GM23338 (cell line): ENCODE measurements around the gene MTCL1. TPM values are rescaled to one million over a fixed set of nuclear protein-coding genes. Genes with fewer than 3 reads are reported as not detected.

ENCODE experiments used
- ATAC-seq: fragments of 200-7000 bp; cut with Tn5 transposase; 3 replicates; pipeline ENCODE4 v1.9.1; 2020
- DNase-seq: peaks from one replicate; pipeline ENCODE4 v3.0.0-alpha.2; 2015; ENCODE audit warnings: low spot score
- H2AFZ ChIP-seq: fragments of 200-600 bp; sonication (generic); 2 replicates; pipeline ENCODE4 v1.8.0; 2016; ENCODE audit warnings: antibody characterized with exemption, mild to moderate bottlenecking, moderate library complexity
- H3F3A ChIP-seq: fragments of 200-600 bp; sonication (generic); replicated peaks from 2 replicates; pipeline ENCODE4 v1.8.0; 2017; ENCODE audit warnings: antibody characterized with exemption, mixed run types, low read depth
- H3K27ac ChIP-seq: fragments of 200-600 bp; sonication (generic); 2 replicates; pipeline ENCODE4 v1.6.1; 2016; ENCODE audit warnings: low read depth
- H3K27me3 ChIP-seq: fragments of 200-600 bp; sonication (generic); 2 replicates; pipeline ENCODE4 v1.8.0; 2016; ENCODE audit warnings: mild to moderate bottlenecking, mixed run types, moderate library complexity; ENCODE audit not compliant: insufficient read depth
- H3K36me3 ChIP-seq: fragments of 200-600 bp; sonication (generic); 2 replicates; pipeline ENCODE4 v1.8.0; 2016; ENCODE audit warnings: mild to moderate bottlenecking; ENCODE audit not compliant: insufficient read depth
- H3K4me1 ChIP-seq: fragments of 200-600 bp; sonication (generic); 2 replicates; pipeline ENCODE4 v1.8.0; 2016; ENCODE audit warnings: mild to moderate bottlenecking, moderate library complexity; ENCODE audit not compliant: insufficient read depth
- H3K4me2 ChIP-seq: fragments of 200-600 bp; sonication (generic); 2 replicates; pipeline ENCODE4 v1.7.1; 2017; ENCODE audit warnings: mixed run types
- H3K4me3 ChIP-seq: fragments of 200-600 bp; sonication (generic); 2 replicates; pipeline ENCODE4 v1.6.1; 2016; ENCODE audit warnings: mixed run types
- H3K79me2 ChIP-seq: fragments of 200-600 bp; sonication (generic); replicated peaks from 2 replicates; pipeline ENCODE4 v1.8.0; 2017; ENCODE audit warnings: mild to moderate bottlenecking; ENCODE audit not compliant: insufficient read depth
- H3K9me2 ChIP-seq: fragments of 200-600 bp; sonication (generic); 2 replicates; pipeline ENCODE4 v1.8.0; 2017; ENCODE audit not compliant: insufficient read depth
- H4K20me1 ChIP-seq: fragments of 200-600 bp; sonication (generic); replicated peaks from 2 replicates; pipeline ENCODE4 v1.8.0; 2017; ENCODE audit warnings: mild to moderate bottlenecking; ENCODE audit not compliant: insufficient read depth
- H3K27ac Mint-ChIP-seq: 2 replicates; pipeline ENCODE4 v1.8.0; 2020; ENCODE audit warnings: inconsistent platforms, mild to moderate bottlenecking, moderate library complexity, mixed read lengths
- H3K27me3 Mint-ChIP-seq: 3 replicates; pipeline ENCODE4 v1.8.0; 2022; ENCODE audit warnings: low read depth, mild to moderate bottlenecking, moderate library complexity, mixed read lengths, inconsistent platforms; ENCODE audit not compliant: insufficient read depth, poor library complexity
- H3K36me3 Mint-ChIP-seq: 3 replicates; pipeline ENCODE4 v1.8.0; 2021; ENCODE audit warnings: low read depth, mild to moderate bottlenecking, inconsistent platforms, moderate library complexity, mixed read lengths
- H3K4me1 Mint-ChIP-seq: 3 replicates; pipeline ENCODE4 v1.8.0; 2020; ENCODE audit warnings: mild to moderate bottlenecking, inconsistent platforms, mixed read lengths
- H3K4me3 Mint-ChIP-seq: 3 replicates; pipeline ENCODE4 v1.8.0; 2021; ENCODE audit warnings: moderate library complexity, mild to moderate bottlenecking, inconsistent platforms, mixed read lengths
- H3K9me3 Mint-ChIP-seq: 3 replicates; pipeline ENCODE4 v1.8.0; 2020; ENCODE audit warnings: moderate library complexity, mild to moderate bottlenecking, inconsistent platforms, mixed read lengths
- CREB1 ChIP-seq: fragments of 250-450 bp; sonication (Bioruptor Pico); IDR thresholded peaks from 2 replicates; pipeline ENCODE4 v1.5.0; 2020; ENCODE audit warnings: low read depth, mild to moderate bottlenecking, moderate library complexity
- EZH2phosphoT487 ChIP-seq: fragments of 200-600 bp; sonication (generic); IDR thresholded peaks from one replicate; pipeline ENCODE4 v1.8.1; 2018; ENCODE audit warnings: antibody characterized with exemption; ENCODE audit not compliant: unreplicated experiment
- JUNB ChIP-seq: IDR thresholded peaks from one replicate; pipeline ENCODE4 v1.6.1; 2016; ENCODE audit warnings: antibody characterized with exemption; ENCODE audit not compliant: unreplicated experiment
- POLR2AphosphoS5 ChIP-seq: IDR thresholded peaks from 2 replicates; pipeline ENCODE4 v1.6.1; 2016; ENCODE audit warnings: antibody characterized with exemption, low read depth
- STAT1 ChIP-seq: IDR thresholded peaks from one replicate; pipeline ENCODE4 v1.6.1; 2016; ENCODE audit warnings: antibody characterized with exemption; ENCODE audit not compliant: unreplicated experiment
- ZNF114 ChIP-seq: fragments of 250-450 bp; sonication (Bioruptor Pico); IDR thresholded peaks from 2 replicates; pipeline ENCODE4 v1.5.0; 2020; ENCODE audit warnings: mild to moderate bottlenecking, moderate library complexity
- ZNF331 ChIP-seq: fragments of 250-450 bp; sonication (Bioruptor Pico); IDR thresholded peaks from 2 replicates; pipeline ENCODE4 v1.5.0; 2020; ENCODE audit warnings: low read depth, mild to moderate bottlenecking, moderate library complexity
- polyA plus RNA-seq: library from polyadenylated mRNA; unstranded; fragments of >200 nt; fragmentation: Nextera tagmentation; extraction: Ambion mirVana; gene quantifications from 2 replicates; pipeline ENCODE4 v1.2.1, GENCODE V29; 2016
- total RNA-seq: library from RNA; depleted of rRNA; stranded (reverse); fragments of >200 nt; shearing (Covaris generic); gene quantifications from 2 replicates; pipeline ENCODE4 v1.2.3, GENCODE V29; 2014
- TF ChIP-seq, protein P1 (sequence below): IDR thresholded peaks from one replicate; pipeline ENCODE4 v1.6.1; 2018; ENCODE audit warnings: antibody characterized with exemption; ENCODE audit not compliant: unreplicated experiment
- TF ChIP-seq, protein P2 (sequence below): IDR thresholded peaks from 2 replicates; pipeline ENCODE4 v1.6.1; 2016; ENCODE audit warnings: antibody characterized with exemption
- TF ChIP-seq, protein P3 (sequence below), 2 experiments: fragments of 200-600 bp in 1 of 2; sonication (generic) in 1 of 2; conservative IDR thresholded peaks; 2 replicates each; pipeline versions ENCODE4 v1.5.1 to v1.6.1; 2016 to 2017; ENCODE audit warnings: antibody characterized with exemption in 2 of 2, low read depth in 2 of 2, mild to moderate bottlenecking in 2 of 2, moderate library complexity in 1 of 2
- TF ChIP-seq, protein P4 (sequence below): fragments of 250-450 bp; sonication (Bioruptor Pico); IDR thresholded peaks from 2 replicates; pipeline ENCODE4 v1.5.0; 2020; ENCODE audit warnings: mild to moderate bottlenecking, moderate library complexity

MTCL1 gene
- total and polyA plus RNA-seq, 2 experiments from 2014 or later, result 14.4 to 45.0 TPM

DNA sequence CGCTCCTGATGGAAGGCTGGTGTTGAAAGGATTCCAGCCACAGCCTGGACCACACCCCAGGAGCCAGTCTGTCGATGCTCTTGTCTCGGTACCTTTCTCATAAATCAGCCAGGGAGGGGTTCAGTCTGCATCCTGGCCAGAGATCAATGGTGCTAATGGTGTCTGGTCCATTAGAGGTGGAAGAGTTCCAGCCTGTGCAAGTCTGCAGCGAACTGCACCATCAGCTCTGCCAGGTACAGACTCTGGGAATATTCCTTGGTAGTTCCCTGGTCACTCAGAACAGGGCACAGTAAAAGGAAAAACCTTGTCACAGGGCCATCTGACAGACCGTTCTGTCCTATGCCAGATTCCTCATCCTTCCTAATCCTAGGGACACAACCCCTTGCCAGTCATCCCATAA is 164.3 kb downstream of the MTCL1 start:
- Histone ChIP-seq H3K9me2 (0 out of 2 replicates have a peak, but pooled peaks cover 24% of the 10 kb centered on the region), H2AFZ (no peak overlapping the region), H3K79me2 (no peaks in the 10 kb centered on the region), H3K4me1 (no peaks in the 10 kb centered on the region), H3K27me3 (no peaks in the 10 kb centered on the region), H3K4me3 (no peak overlapping the region), H3K4me2 (no peak overlapping the region), H3K27ac (no peak overlapping the region), H4K20me1 (no peaks in the 10 kb centered on the region), H3F3A (no peaks in the 10 kb centered on the region), H3K36me3 (no peaks in the 10 kb centered on the region)
- no peaks in the 10 kb centered on the region for H3K36me3 Mint-ChIP-seq
- DNase-seq, result no peak
- no peaks in the 10 kb centered on the region for H3K9me3 Mint-ChIP-seq
- no peak overlapping the region for H3K4me3 Mint-ChIP-seq
- ATAC-seq, result no peak
- TF ChIP-seq ZNF331 (CRISPR knock-in tag), result no peak
- TF ChIP-seq EZH2phosphoT487, result no peak
- TF ChIP-seq, protein P1, sequence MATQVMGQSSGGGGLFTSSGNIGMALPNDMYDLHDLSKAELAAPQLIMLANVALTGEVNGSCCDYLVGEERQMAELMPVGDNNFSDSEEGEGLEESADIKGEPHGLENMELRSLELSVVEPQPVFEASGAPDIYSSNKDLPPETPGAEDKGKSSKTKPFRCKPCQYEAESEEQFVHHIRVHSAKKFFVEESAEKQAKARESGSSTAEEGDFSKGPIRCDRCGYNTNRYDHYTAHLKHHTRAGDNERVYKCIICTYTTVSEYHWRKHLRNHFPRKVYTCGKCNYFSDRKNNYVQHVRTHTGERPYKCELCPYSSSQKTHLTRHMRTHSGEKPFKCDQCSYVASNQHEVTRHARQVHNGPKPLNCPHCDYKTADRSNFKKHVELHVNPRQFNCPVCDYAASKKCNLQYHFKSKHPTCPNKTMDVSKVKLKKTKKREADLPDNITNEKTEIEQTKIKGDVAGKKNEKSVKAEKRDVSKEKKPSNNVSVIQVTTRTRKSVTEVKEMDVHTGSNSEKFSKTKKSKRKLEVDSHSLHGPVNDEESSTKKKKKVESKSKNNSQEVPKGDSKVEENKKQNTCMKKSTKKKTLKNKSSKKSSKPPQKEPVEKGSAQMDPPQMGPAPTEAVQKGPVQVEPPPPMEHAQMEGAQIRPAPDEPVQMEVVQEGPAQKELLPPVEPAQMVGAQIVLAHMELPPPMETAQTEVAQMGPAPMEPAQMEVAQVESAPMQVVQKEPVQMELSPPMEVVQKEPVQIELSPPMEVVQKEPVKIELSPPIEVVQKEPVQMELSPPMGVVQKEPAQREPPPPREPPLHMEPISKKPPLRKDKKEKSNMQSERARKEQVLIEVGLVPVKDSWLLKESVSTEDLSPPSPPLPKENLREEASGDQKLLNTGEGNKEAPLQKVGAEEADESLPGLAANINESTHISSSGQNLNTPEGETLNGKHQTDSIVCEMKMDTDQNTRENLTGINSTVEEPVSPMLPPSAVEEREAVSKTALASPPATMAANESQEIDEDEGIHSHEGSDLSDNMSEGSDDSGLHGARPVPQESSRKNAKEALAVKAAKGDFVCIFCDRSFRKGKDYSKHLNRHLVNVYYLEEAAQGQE, result no peak
- TF ChIP-seq STAT1, result no peak
- TF ChIP-seq, protein P2, sequence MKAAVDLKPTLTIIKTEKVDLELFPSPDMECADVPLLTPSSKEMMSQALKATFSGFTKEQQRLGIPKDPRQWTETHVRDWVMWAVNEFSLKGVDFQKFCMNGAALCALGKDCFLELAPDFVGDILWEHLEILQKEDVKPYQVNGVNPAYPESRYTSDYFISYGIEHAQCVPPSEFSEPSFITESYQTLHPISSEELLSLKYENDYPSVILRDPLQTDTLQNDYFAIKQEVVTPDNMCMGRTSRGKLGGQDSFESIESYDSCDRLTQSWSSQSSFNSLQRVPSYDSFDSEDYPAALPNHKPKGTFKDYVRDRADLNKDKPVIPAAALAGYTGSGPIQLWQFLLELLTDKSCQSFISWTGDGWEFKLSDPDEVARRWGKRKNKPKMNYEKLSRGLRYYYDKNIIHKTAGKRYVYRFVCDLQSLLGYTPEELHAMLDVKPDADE, result no peak
- no peak for TF ChIP-seq ZNF114 (CRISPR knock-in tag)
- TF ChIP-seq POLR2AphosphoS5, result no peak
- TF ChIP-seq, protein P3, sequence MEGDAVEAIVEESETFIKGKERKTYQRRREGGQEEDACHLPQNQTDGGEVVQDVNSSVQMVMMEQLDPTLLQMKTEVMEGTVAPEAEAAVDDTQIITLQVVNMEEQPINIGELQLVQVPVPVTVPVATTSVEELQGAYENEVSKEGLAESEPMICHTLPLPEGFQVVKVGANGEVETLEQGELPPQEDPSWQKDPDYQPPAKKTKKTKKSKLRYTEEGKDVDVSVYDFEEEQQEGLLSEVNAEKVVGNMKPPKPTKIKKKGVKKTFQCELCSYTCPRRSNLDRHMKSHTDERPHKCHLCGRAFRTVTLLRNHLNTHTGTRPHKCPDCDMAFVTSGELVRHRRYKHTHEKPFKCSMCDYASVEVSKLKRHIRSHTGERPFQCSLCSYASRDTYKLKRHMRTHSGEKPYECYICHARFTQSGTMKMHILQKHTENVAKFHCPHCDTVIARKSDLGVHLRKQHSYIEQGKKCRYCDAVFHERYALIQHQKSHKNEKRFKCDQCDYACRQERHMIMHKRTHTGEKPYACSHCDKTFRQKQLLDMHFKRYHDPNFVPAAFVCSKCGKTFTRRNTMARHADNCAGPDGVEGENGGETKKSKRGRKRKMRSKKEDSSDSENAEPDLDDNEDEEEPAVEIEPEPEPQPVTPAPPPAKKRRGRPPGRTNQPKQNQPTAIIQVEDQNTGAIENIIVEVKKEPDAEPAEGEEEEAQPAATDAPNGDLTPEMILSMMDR (conservative IDR thresholded peaks at IDR 0.05; ENCODE audit: low read depth in 2 of 2), result no peak
- no peak for TF ChIP-seq JUNB
- TF ChIP-seq CREB1 (CRISPR knock-in tag), result no peak
- peaks cover 6% of the 10 kb centered on the region for H3K27me3 Mint-ChIP-seq
- no peak overlapping the region for H3K27ac Mint-ChIP-seq
- no peaks in the 10 kb centered on the region for H3K4me1 Mint-ChIP-seq

DNA sequence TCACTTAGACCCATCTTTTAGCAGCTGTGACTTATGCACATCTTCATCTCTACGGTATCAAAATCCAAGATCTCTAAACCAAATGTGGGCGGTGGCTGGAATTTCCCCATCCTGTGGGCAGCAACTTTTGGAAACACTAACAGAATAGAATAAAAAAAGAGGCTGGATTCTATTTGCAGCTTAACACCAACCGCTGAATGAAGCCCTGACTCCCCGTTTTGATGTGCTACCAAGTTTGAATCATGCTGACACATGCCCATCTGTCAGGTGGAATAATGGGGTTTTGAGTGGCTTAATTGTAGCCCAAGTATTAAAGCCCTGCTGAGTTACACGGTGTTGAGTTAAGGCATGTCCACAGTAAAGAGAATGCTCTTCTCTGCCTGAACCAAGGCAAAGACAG is 165.2 kb downstream of the MTCL1 start:
- H2AFZ ChIP-seq, result no peak overlapping the region
- no peaks in the 10 kb centered on the region for H3K36me3 ChIP-seq
- H3K27me3 ChIP-seq, result no peaks in the 10 kb centered on the region
- ATAC-seq, result no peak
- no peak overlapping the region for H3K27ac ChIP-seq
- H3K4me1 Mint-ChIP-seq, result no peaks in the 10 kb centered on the region
- no peaks in the 10 kb centered on the region for H3K9me3 Mint-ChIP-seq
- H4K20me1 ChIP-seq, result no peaks in the 10 kb centered on the region
- no peaks in the 10 kb centered on the region for H3K79me2 ChIP-seq
- H3K27ac Mint-ChIP-seq, result no peak overlapping the region
- H3K36me3 Mint-ChIP-seq, result no peaks in the 10 kb centered on the region
- H3K4me2 ChIP-seq, result no peak overlapping the region
- no peak for DNase-seq
- no peak overlapping the region for H3K4me3 ChIP-seq
- H3F3A ChIP-seq, result no peaks in the 10 kb centered on the region
- H3K4me1 ChIP-seq, result no peaks in the 10 kb centered on the region
- H3K27me3 Mint-ChIP-seq, result peaks cover 6% of the 10 kb centered on the region
- no peak overlapping the region for H3K4me3 Mint-ChIP-seq
- 0 out of 2 replicates have a peak, but pooled peaks cover 21% of the 10 kb centered on the region for H3K9me2 ChIP-seq
- TF ChIP-seq, protein P4, sequence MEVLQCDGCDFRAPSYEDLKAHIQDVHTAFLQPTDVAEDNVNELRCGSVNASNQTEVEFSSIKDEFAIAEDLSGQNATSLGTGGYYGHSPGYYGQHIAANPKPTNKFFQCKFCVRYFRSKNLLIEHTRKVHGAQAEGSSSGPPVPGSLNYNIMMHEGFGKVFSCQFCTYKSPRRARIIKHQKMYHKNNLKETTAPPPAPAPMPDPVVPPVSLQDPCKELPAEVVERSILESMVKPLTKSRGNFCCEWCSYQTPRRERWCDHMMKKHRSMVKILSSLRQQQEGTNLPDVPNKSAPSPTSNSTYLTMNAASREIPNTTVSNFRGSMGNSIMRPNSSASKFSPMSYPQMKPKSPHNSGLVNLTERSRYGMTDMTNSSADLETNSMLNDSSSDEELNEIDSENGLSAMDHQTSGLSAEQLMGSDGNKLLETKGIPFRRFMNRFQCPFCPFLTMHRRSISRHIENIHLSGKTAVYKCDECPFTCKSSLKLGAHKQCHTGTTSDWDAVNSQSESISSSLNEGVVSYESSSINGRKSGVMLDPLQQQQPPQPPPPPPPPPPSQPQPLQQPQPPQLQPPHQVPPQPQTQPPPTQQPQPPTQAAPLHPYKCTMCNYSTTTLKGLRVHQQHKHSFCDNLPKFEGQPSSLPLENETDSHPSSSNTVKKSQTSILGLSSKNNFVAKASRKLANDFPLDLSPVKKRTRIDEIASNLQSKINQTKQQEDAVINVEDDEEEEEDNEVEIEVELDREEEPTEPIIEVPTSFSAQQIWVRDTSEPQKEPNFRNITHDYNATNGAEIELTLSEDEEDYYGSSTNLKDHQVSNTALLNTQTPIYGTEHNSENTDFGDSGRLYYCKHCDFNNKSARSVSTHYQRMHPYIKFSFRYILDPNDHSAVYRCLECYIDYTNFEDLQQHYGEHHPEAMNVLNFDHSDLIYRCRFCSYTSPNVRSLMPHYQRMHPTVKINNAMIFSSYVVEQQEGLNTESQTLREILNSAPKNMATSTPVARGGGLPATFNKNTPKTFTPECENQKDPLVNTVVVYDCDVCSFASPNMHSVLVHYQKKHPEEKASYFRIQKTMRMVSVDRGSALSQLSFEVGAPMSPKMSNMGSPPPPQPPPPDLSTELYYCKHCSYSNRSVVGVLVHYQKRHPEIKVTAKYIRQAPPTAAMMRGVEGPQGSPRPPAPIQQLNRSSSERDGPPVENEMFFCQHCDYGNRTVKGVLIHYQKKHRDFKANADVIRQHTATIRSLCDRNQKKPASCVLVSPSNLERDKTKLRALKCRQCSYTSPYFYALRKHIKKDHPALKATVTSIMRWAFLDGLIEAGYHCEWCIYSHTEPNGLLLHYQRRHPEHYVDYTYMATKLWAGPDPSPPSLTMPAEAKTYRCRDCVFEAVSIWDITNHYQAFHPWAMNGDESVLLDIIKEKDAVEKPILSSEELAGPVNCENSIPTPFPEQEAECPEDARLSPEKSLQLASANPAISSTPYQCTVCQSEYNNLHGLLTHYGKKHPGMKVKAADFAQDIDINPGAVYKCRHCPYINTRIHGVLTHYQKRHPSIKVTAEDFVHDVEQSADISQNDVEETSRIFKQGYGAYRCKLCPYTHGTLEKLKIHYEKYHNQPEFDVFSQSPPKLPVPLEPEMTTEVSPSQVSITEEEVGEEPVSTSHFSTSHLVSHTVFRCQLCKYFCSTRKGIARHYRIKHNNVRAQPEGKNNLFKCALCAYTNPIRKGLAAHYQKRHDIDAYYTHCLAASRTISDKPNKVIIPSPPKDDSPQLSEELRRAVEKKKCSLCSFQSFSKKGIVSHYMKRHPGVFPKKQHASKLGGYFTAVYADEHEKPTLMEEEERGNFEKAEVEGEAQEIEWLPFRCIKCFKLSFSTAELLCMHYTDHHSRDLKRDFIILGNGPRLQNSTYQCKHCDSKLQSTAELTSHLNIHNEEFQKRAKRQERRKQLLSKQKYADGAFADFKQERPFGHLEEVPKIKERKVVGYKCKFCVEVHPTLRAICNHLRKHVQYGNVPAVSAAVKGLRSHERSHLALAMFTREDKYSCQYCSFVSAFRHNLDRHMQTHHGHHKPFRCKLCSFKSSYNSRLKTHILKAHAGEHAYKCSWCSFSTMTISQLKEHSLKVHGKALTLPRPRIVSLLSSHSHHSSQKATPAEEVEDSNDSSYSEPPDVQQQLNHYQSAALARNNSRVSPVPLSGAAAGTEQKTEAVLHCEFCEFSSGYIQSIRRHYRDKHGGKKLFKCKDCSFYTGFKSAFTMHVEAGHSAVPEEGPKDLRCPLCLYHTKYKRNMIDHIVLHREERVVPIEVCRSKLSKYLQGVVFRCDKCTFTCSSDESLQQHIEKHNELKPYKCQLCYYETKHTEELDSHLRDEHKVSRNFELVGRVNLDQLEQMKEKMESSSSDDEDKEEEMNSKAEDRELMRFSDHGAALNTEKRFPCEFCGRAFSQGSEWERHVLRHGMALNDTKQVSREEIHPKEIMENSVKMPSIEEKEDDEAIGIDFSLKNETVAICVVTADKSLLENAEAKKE (CRISPR knock-in tag), result no peak
- no peak for TF ChIP-seq POLR2AphosphoS5
